Retinal pigment epithelial cell (primary cell): ENCODE measurements around the gene ACBD6.

Experiments used
- DNase-seq: peaks from one replicate; pipeline ENCODE4 v3.0.0-alpha.2; 2010; ENCODE audit warnings: low read depth
- H3K4me3 ChIP-seq: 2 replicates; pipeline ENCODE4 v1.5.1; 2011; ENCODE audit warnings: mild to moderate bottlenecking, low read length, control low read depth, moderate library complexity
- CTCF ChIP-seq: conservative IDR thresholded peaks from 2 replicates; pipeline ENCODE4 v1.5.1; 2011; ENCODE audit warnings: low read depth, low read length, control low read depth, inconsistent platforms

The ACBD6 gene

DNA sequence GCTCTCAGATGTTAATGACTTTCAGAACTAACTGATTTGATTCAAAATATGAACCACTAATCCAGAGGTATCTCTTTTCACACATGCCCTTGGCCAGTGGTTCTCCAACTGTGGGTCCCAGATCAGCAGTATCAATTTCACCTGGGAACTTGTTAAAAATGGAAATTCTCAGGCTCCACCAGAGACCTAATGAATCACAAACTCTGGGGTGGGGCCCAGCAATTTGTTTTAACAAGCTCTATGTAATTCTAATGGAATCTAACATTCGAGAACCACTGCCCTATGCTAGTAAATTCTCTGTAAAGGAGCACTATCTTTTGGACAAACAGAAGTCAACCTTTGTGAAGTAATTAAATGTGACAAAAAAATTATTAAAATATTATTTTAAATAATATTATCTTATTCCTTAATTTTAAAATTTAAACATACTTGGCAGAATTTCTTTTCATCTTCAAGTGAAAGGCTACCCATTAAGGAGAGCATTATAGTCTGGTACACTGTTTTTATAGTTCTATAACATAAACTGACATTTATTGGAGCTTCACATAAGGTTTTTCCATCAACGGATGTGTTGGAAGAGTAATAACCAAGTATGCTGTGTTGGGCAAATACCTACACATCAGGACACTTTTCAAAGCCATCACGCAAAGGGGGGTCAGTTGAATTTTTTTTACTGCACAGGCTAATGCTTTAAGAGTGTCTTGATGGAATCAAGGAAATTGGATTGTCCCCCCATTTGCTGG, 141.9 kb downstream of the ACBD6 start:
- no peak for TF ChIP-seq CTCF
- DNase-seq: no peak
- H3K4me3 ChIP-seq: no peak overlapping the region

- DNase-seq: peak; percentile 78
- no peak overlapping the region for H3K4me3 ChIP-seq
- TF ChIP-seq CTCF: no peak
Measured at GRCh38 chr1:180358649-180359048, 143.7 kb downstream of the ACBD6 start.

- H3K4me3 ChIP-seq: no peak overlapping the region
- peak; percentile 2 for DNase-seq
- no peak for TF ChIP-seq CTCF
Measured at GRCh38 chr1:180353945-180354344, 148.4 kb downstream of the ACBD6 start.

DNA sequence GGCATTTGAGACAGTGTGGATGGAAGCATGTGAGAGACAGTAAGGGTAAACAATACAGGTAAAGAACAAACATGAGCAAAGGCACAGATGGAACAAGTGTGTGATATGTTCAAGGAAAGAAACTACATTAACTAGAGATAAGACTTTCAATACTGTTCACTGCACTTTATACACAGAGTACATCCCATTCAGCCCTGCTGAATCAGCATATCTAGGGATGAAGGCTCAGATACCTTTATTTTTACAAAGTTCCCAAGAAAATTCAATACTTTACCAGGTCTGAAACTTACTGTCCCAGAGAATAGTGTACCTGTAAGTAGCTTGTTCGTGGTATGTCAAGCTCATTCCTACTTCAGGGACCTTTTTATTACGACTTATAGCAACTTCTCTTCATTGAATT, 149.8 kb downstream of the ACBD6 start:
- H3K4me3 ChIP-seq: no peak overlapping the region

GRCh38 chr1:180352021-180352420, 150.4 kb downstream of the ACBD6 start:
- no peak for TF ChIP-seq CTCF
- DNase-seq: no peak
- no peak overlapping the region for H3K4me3 ChIP-seq

More for the DNA sequence above, 149.8 kb downstream of the ACBD6 start:
- no peak for DNase-seq
- TF ChIP-seq CTCF: no peak

DNA sequence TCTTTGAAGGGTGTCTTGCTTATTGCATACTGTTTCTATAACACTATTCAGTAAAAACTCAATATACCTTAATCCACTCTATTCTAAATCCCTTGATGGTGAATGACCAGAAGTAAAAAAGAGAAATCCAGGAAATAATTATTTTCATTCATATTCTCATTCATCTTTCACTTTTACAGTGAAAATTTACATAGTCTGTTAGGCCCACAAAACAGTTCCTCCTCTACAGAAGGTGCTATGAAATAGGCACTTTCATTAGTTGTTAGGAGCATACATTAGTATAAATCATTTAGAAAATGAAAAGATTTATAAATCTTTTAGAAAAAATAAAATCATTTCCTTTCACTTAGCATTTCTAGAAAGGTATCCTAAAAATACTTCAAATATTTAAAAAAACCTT, 157.2 kb downstream of the ACBD6 start:
- TF ChIP-seq CTCF: no peak
- H3K4me3 ChIP-seq: no peak overlapping the region
- no peak for DNase-seq

DNA sequence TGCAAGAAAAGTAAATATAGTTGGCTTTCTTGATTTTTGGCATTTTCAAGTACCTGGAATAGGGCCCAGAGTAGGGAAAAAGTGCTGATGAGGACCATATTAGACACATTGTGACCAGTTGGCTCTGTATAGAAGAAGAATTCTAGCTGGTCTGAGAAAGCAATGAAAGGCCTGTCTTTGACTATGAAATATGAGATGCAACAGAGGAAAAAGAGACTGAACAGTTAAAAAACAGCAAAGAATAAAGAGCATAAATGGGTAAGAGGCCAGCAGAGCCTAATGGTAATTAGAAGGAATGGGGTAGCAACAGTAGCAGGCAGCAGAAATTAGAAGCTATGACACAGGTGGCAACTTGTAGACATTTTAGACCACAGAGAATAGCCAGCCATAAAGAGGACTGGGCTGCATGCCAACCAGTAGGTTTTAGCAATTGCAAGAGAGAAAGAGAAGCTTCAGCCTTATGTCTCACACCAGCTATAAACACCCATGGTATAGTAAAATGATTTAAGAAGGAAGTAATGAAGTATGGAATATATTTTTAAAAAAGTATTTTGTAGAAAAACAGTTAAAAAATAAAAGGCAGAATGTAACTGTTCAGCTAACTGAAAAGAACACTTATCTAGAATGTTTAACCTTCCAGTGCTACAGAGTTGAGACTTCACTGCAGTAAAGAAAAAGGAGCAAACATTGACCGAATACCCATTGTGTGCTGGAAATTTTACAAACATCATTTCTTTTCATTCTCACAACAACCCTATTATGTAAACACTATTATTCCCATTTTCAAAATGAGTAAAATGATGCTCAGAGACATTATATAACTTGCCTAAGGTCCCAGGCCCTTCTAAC, 158.2 kb downstream of the ACBD6 start:
- no peak for TF ChIP-seq CTCF
- no peak overlapping the region for H3K4me3 ChIP-seq
- DNase-seq: peak; percentile 44
